Stimulated activated CD8-positive, alpha-beta memory T cell treated with anti-CD3 and anti-CD28 coated beads, Interleukin-12 subunit alpha, Interleukin-12 subunit beta, amount 100 ng/mL, for 4 hours (primary cell): ENCODE results near the gene RTN4RL1.

Experiments
- DNase-seq: peaks from one replicate; pipeline ENCODE4 v3.0.0-alpha.2; 2020; ENCODE audit warnings: low read depth

The RTN4RL1 gene

DNA sequence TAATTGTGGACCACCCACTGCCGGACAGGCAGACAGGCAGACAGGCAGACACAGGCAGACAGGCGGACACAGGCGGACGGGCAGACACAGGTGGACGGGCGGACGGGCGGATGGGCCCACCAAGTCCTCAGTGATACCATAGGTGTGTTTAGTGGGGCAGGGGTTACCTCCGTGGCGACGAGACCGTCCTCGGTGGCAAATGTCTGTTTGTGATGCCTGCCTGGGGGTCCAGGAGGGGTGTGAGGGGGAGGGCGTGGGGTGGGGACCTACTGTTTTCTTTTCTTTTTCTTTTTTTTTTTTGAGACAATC lies 76.7 kb downstream of the RTN4RL1 start:
- DNase-seq: no peak

DNA sequence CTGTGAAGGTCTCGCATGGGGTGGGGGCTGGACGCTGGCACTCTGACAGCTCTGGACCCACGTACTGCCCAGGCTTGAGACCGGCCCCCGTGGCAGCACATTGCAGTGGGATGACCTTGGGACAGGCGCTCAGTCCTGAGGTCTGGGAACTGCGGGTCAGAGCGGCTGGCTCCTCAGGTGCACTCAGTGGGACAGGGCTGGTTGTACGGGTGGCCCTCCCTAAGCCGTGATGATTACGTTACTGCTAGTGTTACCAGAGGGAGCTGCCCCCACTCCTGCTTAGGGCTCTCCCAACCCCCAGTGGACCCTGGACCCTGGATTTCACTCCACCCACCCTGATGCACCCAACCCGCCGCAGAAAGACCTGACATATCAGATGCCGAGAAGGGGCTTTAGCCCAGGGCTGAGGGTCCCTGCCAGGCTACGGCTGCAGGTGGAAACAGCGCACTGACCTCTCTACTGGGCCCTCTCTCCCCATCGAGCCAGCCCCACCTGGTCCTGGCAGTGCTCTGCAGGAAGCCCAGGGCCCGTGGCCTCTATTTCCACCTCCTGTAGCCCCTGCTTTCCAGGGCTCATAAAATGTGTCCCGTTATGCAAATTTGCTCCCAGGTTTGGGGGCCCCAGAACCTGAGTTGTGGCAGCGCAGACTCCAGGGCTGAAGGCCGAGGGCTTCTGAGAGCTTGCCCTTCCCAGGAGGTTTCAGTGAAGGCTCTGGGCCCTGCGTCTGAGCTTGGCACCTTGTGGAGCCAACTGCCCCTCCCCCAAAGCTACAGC lies 77.2 kb downstream of the RTN4RL1 start:
- no peak for DNase-seq

GRCh38 chr17:1947229-1947742 lies 77.8 kb downstream of the RTN4RL1 start:
- no peak for DNase-seq

GRCh38 chr17:1946021-1946932 lies 78.9 kb downstream of the RTN4RL1 start:
- no peak for DNase-seq

GRCh38 chr17:1945621-1946020 lies 79.5 kb downstream of the RTN4RL1 start:
- DNase-seq: no peak

DNA sequence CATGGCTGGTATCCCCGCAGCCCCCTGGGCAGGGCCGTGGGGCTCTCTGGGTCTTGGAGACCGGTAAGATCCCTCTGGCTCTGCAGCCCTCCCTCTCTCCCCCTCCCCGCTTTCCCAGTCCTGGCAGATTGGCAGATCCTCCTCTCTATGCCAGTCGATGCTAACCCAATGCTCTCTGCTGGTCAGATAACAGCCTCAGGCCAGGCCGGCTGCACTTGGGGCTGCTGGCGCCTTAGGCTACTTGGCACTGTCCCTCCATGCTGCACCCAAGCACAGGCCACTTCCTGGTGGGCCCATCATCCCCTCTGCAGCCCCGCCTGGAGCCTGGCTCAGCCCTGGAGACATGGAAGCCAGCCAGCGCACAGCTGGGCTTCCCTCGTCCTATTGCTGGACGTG lies 81.7 kb downstream of the RTN4RL1 start:
- no peak for DNase-seq

GRCh38 chr17:1942666-1943435 lies 82.3 kb downstream of the RTN4RL1 start:
- DNase-seq: no peak

- no peak for DNase-seq
Observed at GRCh38 chr17:1942066-1942365, 83.1 kb downstream of the RTN4RL1 start.

DNA sequence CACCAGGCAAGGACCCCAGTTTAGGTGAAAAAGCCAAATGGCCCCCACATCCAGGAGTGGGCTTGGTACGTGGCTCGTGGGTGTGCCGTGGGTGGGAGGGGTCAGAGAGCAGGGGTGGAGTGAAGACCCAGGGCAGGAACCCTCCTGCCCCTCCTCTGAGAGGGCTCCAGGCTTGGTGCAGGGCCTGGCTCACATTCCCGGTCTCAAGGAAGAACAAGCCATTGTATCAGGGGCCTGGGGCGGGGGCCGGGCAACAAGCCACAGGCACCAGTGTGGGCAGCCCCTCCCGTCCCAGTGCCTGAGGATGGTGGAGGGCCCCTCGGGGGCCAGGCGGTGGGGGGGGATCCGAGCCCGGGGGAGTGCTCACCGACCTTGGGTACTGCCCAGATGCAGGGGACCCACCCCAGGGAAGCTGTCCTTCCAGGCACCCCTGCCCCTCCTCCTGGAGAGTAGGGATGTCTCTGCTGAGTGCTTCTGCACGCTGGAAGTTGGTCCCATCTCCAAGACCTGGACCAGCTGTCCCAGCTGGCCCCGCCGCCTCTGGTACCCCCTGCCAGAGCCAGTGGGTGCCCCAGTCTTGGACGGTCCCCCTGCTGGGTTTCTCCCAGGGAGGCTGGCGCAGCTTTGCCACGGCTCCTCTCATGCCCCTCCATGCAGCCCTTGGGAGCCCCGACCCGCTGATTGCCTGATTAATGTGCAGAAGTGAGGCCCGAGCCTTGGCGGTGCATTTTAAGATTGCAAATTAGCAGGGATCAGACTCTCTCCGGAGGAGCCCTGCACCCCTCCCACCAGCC lies 83.7 kb downstream of the RTN4RL1 start:
- DNase-seq: no peak

- no peak for DNase-seq
Observed at GRCh38 chr17:1940810-1941185, 84.3 kb downstream of the RTN4RL1 start.

- DNase-seq: no peak
Observed at GRCh38 chr17:1939981-1940809, 84.9 kb downstream of the RTN4RL1 start.

DNA sequence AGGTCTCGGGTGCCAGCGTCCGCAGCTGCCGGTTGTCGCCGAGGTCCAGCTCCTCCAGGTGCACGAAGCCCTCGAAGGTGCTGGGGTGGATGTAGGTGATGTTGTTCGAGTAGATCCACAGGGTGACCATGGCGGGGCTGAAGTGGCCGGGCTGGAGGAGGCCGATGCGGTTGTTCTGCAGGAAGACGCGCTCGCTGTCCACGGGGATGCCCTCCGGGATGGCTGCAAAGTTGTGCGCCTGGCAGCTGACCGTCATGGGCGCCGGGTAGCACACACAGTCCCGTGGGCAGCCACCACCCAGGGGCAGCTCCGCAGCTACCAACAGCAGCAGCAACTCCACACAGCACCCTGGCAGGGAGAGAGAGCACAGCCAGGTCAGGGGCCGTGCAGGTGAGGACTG lies 87.7 kb downstream of the RTN4RL1 start:
- no peak for DNase-seq

- DNase-seq: no peak
Observed at GRCh38 chr17:1936766-1937165, 88.4 kb downstream of the RTN4RL1 start.

- no peak for DNase-seq
Observed at GRCh38 chr17:1934901-1935300, 90.2 kb downstream of the RTN4RL1 start.

- no peak for DNase-seq
Observed at GRCh38 chr17:1933875-1934715, 91.0 kb downstream of the RTN4RL1 start.

GRCh38 chr17:1931844-1932579 lies 93.1 kb downstream of the RTN4RL1 start:
- no peak for DNase-seq

GRCh38 chr17:1930337-1930645 lies 94.8 kb downstream of the RTN4RL1 start:
- no peak for DNase-seq

- no peak for DNase-seq
Observed at GRCh38 chr17:1928976-1929375, 96.2 kb downstream of the RTN4RL1 start.

GRCh38 chr17:1920948-1921351 lies 104.2 kb downstream of the RTN4RL1 start:
- DNase-seq: no peak

DNA sequence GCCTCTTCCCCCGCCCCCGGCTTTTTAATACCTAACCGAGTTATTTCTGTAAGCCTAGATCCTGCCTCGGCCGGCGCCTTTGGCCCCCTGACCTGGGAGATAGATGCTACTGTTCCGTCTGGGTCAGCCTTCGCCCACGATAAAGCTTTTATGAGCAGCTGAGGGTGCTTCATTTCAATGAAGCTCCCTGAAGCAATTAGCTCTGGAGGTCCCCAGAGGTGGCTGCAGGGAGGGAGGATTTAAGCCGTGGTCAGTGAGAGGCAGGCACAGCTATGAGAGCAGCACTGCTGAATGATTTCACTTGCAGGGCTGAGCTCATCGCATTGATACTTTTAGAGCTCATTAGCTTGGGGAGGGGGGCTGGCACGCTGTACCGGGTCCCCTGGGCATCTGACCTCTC lies 105.9 kb downstream of the RTN4RL1 start:
- DNase-seq: no peak
